WTC11 (cell line): Measurements from ENCODE around the gene SLC16A10. TPM values are rescaled to one million over a fixed set of nuclear protein-coding genes. Genes with fewer than 3 reads are reported as not detected.

ENCODE experiments used
- ATAC-seq: fragments of 200-7000 bp; cut with Tn5 transposase; 2 replicates; pipeline ENCODE4 v1.10.0; 2021; ENCODE audit warnings: mild to moderate bottlenecking, moderate library complexity
- CTCF ChIA-PET: fragments of 300-600 bp; sonication (Branson Sonifier 250); formaldehyde crosslinking; loops from one replicate; lab custom pipeline; 2021; ENCODE audit warnings: antibody characterized with exemption; lab: Charles Lee
- POLR2A ChIA-PET: fragments of 350-600 bp; sonication (Branson Sonifier 250); formaldehyde crosslinking; loops from one replicate; lab custom pipeline; 2021; ENCODE audit warnings: antibody characterized with exemption; lab: Charles Lee
- DNase-seq: peaks from one replicate; pipeline ENCODE4 v3.0.0; 2021; ENCODE audit warnings: low spot score
- H3K27ac Mint-ChIP-seq: 2 replicates; pipeline ENCODE4 v1.8.0; 2021; ENCODE audit warnings: mixed read lengths
- H3K27me3 Mint-ChIP-seq: 2 replicates; pipeline ENCODE4 v1.8.0; 2021; ENCODE audit warnings: low read depth, mild to moderate bottlenecking, moderate library complexity, mixed read lengths
- H3K36me3 Mint-ChIP-seq: 2 replicates; pipeline ENCODE4 v1.8.0; 2021; ENCODE audit warnings: mixed read lengths
- H3K4me1 Mint-ChIP-seq: 2 replicates; pipeline ENCODE4 v1.8.0; 2022; ENCODE audit warnings: mixed read lengths
- H3K4me3 Mint-ChIP-seq: 2 replicates; pipeline ENCODE4 v1.8.0; 2021; ENCODE audit warnings: mild to moderate bottlenecking, moderate library complexity, mixed read lengths
- H3K9me3 Mint-ChIP-seq: 2 replicates; pipeline ENCODE4 v1.8.0; 2021; ENCODE audit warnings: mixed read lengths
- AR ChIP-seq: fragments of 250-450 bp; sonication (Bioruptor Pico); IDR thresholded peaks from 2 replicates; pipeline ENCODE4 v1.9.0; 2021; ENCODE audit warnings: mild to moderate bottlenecking
- ATF2 ChIP-seq: sonication (generic); formaldehyde crosslinking; IDR thresholded peaks from 2 replicates; pipeline ENCODE4 v1.8.1; 2022; ENCODE audit warnings: low read depth, missing genetic modification reagents, borderline replicate concordance
- ATF3 ChIP-seq: sonication (generic); formaldehyde crosslinking; conservative IDR thresholded peaks from 2 replicates; pipeline ENCODE4 v1.8.1; 2022; ENCODE audit warnings: mild to moderate bottlenecking, missing genetic modification reagents
- E2F1 ChIP-seq: sonication (generic); formaldehyde crosslinking; IDR thresholded peaks from 2 replicates; pipeline ENCODE4 v1.8.0; 2022; ENCODE audit warnings: mild to moderate bottlenecking, missing genetic modification reagents
- ESRRA ChIP-seq: sonication (generic); formaldehyde crosslinking; IDR thresholded peaks from 2 replicates; pipeline ENCODE4 v1.8.1; 2022; ENCODE audit warnings: mild to moderate bottlenecking, missing genetic modification reagents, borderline replicate concordance
- FOXJ3 ChIP-seq: sonication (generic); formaldehyde crosslinking; IDR thresholded peaks from 2 replicates; pipeline ENCODE4 v1.9.0; 2021; ENCODE audit warnings: missing genetic modification reagents, mild to moderate bottlenecking, borderline replicate concordance
- FOXK1 ChIP-seq: sonication (generic); formaldehyde crosslinking; IDR thresholded peaks from 2 replicates; pipeline ENCODE4 v1.8.0; 2022; ENCODE audit warnings: mild to moderate bottlenecking, moderate library complexity, missing genetic modification reagents
- MAX ChIP-seq: sonication (generic); formaldehyde crosslinking; IDR thresholded peaks from 2 replicates; pipeline ENCODE4 v1.8.0; 2022; ENCODE audit warnings: mild to moderate bottlenecking, missing genetic modification reagents
- MYBL2 ChIP-seq: sonication (generic); formaldehyde crosslinking; IDR thresholded peaks from 2 replicates; pipeline ENCODE4 v1.8.1; 2023; ENCODE audit warnings: mild to moderate bottlenecking, moderate library complexity, missing genetic modification reagents
- NFYB ChIP-seq: sonication (generic); formaldehyde crosslinking; conservative IDR thresholded peaks from 2 replicates; pipeline ENCODE4 v1.8.0; 2022; ENCODE audit warnings: low read depth, missing genetic modification reagents
- SMAD3 ChIP-seq: sonication (generic); formaldehyde crosslinking; IDR thresholded peaks from 2 replicates; pipeline ENCODE4 v1.8.0; 2022; ENCODE audit warnings: missing genetic modification reagents, mild to moderate bottlenecking, borderline replicate concordance
- SMAD4 ChIP-seq: sonication (generic); formaldehyde crosslinking; IDR thresholded peaks from 2 replicates; pipeline ENCODE4 v1.8.0; 2022; ENCODE audit warnings: mild to moderate bottlenecking, missing genetic modification reagents
- SOX15 ChIP-seq: fragments of 250-450 bp; sonication (Bioruptor Pico); IDR thresholded peaks from 2 replicates; pipeline ENCODE4 v1.9.0; 2021; ENCODE audit warnings: mild to moderate bottlenecking
- USF1 ChIP-seq: sonication (generic); formaldehyde crosslinking; IDR thresholded peaks from 2 replicates; pipeline ENCODE4 v1.8.0; 2022; ENCODE audit warnings: mild to moderate bottlenecking, missing genetic modification reagents
- ZNF219 ChIP-seq: sonication (generic); formaldehyde crosslinking; IDR thresholded peaks from 2 replicates; pipeline ENCODE4 v1.8.0; 2023; ENCODE audit warnings: missing genetic modification reagents, mild to moderate bottlenecking, borderline replicate concordance
- ZNF532 ChIP-seq: fragments of 250-450 bp; sonication (Bioruptor Pico); IDR thresholded peaks from 2 replicates; pipeline ENCODE4 v1.9.0; 2021; ENCODE audit warnings: mild to moderate bottlenecking, borderline replicate concordance
- ZNF671 ChIP-seq: fragments of 250-450 bp; sonication (Bioruptor Pico); IDR thresholded peaks from 2 replicates; pipeline ENCODE4 v1.8.0; 2021; ENCODE audit warnings: mild to moderate bottlenecking
- total RNA-seq: library from RNA; stranded (reverse); gene quantifications from 3 replicates; pipeline ENCODE4 v1.2.3, GENCODE V29; 2021

The SLC16A10 gene
- total RNA-seq, 1 experiment from 2014 or later, result 18.4 TPM

GRCh38 chr6:111198841-111199240 lies 111.5 kb downstream of the SLC16A10 start:
- Mint-ChIP-seq H3K4me1 (peaks cover 9% of the 10 kb centered on the region; the same call in 1 of the 2 replicates), H3K27ac (no peak overlapping the region), H3K27me3 (no peaks in the 10 kb centered on the region), H3K36me3 (no peaks in the 10 kb centered on the region; the same call in 1 of the 2 replicates), H3K4me3 (no peak overlapping the region), H3K9me3 (peaks cover 9% of the 10 kb centered on the region; the same call in 1 of the 2 replicates)
- ChIA-PET CTCF (no interaction called here), POLR2A (no interaction called here)
- ATAC-seq (no peak), DNase-seq (no peak)
- TF ChIP-seq SMAD3 (CRISPR knock-in tag) (no peak), ZNF219 (no peak)
- TF ChIP-seq, all 79 proteins: peak for 0

GRCh38 chr6:111199935-111200334 lies 112.6 kb downstream of the SLC16A10 start:
- no peak for TF ChIP-seq MYBL2 (CRISPR knock-in tag)
- no peak for TF ChIP-seq ZNF671 (CRISPR knock-in tag)
- TF ChIP-seq FOXK1 (CRISPR knock-in tag), result no peak
- TF ChIP-seq ZNF532 (CRISPR knock-in tag), result no peak
- no peak for TF ChIP-seq AR (CRISPR knock-in tag)
- no peak for TF ChIP-seq FOXJ3 (CRISPR knock-in tag)
- TF ChIP-seq MAX (CRISPR knock-in tag), result no peak
- no peak for TF ChIP-seq ATF3 (CRISPR knock-in tag)
- no peak for TF ChIP-seq NFYB (CRISPR knock-in tag)
- TF ChIP-seq E2F1 (CRISPR knock-in tag), result no peak
- no peak for TF ChIP-seq SMAD4 (CRISPR knock-in tag)
- TF ChIP-seq ATF2 (CRISPR knock-in tag), result no peak
- TF ChIP-seq SOX15 (CRISPR knock-in tag), result no peak
- no peak for TF ChIP-seq ESRRA
- TF ChIP-seq USF1 (CRISPR knock-in tag), result no peak
- TF ChIP-seq, all 79 proteins: peak for 0
- Mint-ChIP-seq H3K4me1 (0 out of 2 replicates have a peak, but pooled peaks cover 3% of the 10 kb centered on the region), H3K27me3 (no peaks in the 10 kb centered on the region), H3K4me3 (no peak overlapping the region), H3K9me3 (peaks cover 9% of the 10 kb centered on the region; the same call in 1 of the 2 replicates), H3K36me3 (no peaks in the 10 kb centered on the region; the same call in 1 of the 2 replicates), H3K27ac (no peak overlapping the region)
- CTCF ChIA-PET, result interaction anchor here (1.0 to 1.8 kb wide), 2 partner anchors 9 to 10 kb away, joined by 3 to 6 read pairs; no protein-coding TSS in a partner anchor
- no peak for ATAC-seq
- no peak for DNase-seq
- POLR2A ChIA-PET, result no interaction called here
